HG03139 (cell line): ENCODE data around the gene FPR1.
"Not testable (repeated sequence)": the region's sequence is repeated elsewhere in the genome, so short reads cannot be mapped to it uniquely, and the experiment has no call there.

ENCODE experiments used
- ATAC-seq: cut with Tn5 transposase; IDR thresholded peaks from one replicate; pipeline ENCODE4 v1.9.1; 2021; ENCODE audit not compliant: unreplicated experiment

Gene FPR1

GRCh38 chr19:51779703-51780102 lies 28.0 kb upstream of the FPR1 start:
- ATAC-seq, result no peak

GRCh38 chr19:51779181-51779580 lies 27.5 kb upstream of the FPR1 start:
- no peak for ATAC-seq

GRCh38 chr19:51777570-51778462 lies 26.1 kb upstream of the FPR1 start:
- ATAC-seq, result no peak

GRCh38 chr19:51776561-51776960 lies 24.9 kb upstream of the FPR1 start:
- ATAC-seq, result not testable (repeated sequence)

- ATAC-seq, result no peak
Observed at GRCh38 chr19:51772977-51773376, 21.3 kb upstream of the FPR1 start.

GRCh38 chr19:51771376-51772130 lies 19.9 kb upstream of the FPR1 start:
- ATAC-seq, result no peak

- no peak for ATAC-seq
Observed at GRCh38 chr19:51766461-51766860, 14.8 kb upstream of the FPR1 start.

GRCh38 chr19:51765086-51765485 lies 13.4 kb upstream of the FPR1 start:
- no peak for ATAC-seq

- no peak for ATAC-seq
Observed at GRCh38 chr19:51761696-51762095, 10.0 kb upstream of the FPR1 start.

GRCh38 chr19:51760697-51761356 lies 9.1 kb upstream of the FPR1 start, which contains the start of gene FPR2:
Gene FPR2 (plus strand): TSS chr19:51761180. CDS start chr19:51768659, 7,479 bp downstream.
- no peak for ATAC-seq

- no peak for ATAC-seq
Observed at GRCh38 chr19:51755571-51755970, 3.9 kb upstream of the FPR1 start.

- no peak for ATAC-seq
Observed at GRCh38 chr19:51754770-51755169, 3.1 kb upstream of the FPR1 start.

GRCh38 chr19:51754109-51754508 lies 2.4 kb upstream of the FPR1 start:
- no peak for ATAC-seq

GRCh38 chr19:51750400-51751094 lies 1.1 kb downstream of the FPR1 start:
- ATAC-seq, result no peak

- ATAC-seq, result no peak
Observed at GRCh38 chr19:51749979-51750378, 1.7 kb downstream of the FPR1 start.

- no peak for ATAC-seq
Observed at GRCh38 chr19:51746731-51747130, 4.9 kb downstream of the FPR1 start.

- no peak for ATAC-seq
Observed at GRCh38 chr19:51743405-51743804, 8.3 kb downstream of the FPR1 start.

- no peak for ATAC-seq
Observed at GRCh38 chr19:51742789-51743188, 8.9 kb downstream of the FPR1 start.

- ATAC-seq, result no peak
Observed at GRCh38 chr19:51740356-51740755, 11.3 kb downstream of the FPR1 start.

- ATAC-seq, result no peak
Observed at GRCh38 chr19:51739466-51740213, 12.0 kb downstream of the FPR1 start.
